Ascending aorta (tissue), 2 donors: ENCODE results near the gene CDC42SE1. TPM values are rescaled to one million over a fixed set of nuclear protein-coding genes. Genes with fewer than 3 reads are reported as not detected.

Source experiments
- DNase-seq, 2 donors: peaks; one replicate each; pipeline ENCODE4 v3.0.0-alpha.2; 2019; ENCODE audit warnings: low spot score in 2 of 2
- H3K27ac ChIP-seq, 2 donors: fragments of 200-600 bp; sonication (generic); one replicate each; pipeline ENCODE4 v1.5.1; 2016 to 2017; ENCODE audit warnings: mild to moderate bottlenecking in 1 of 2
- H3K27me3 ChIP-seq: fragments of 200-600 bp; sonication (generic); one replicate; pipeline ENCODE4 v1.5.1; 2017
- H3K36me3 ChIP-seq, 2 donors: fragments of 200-600 bp; sonication (generic); one replicate each; pipeline ENCODE4 v1.5.1; 2016
- H3K4me1 ChIP-seq, 2 donors: fragments of 200-600 bp; sonication (generic); one replicate each; pipeline ENCODE4 v1.5.1; 2016 to 2017; ENCODE audit warnings: mild to moderate bottlenecking in 1 of 2
- H3K4me3 ChIP-seq, 2 donors: fragments of 200-600 bp; sonication (generic); one replicate each; pipeline ENCODE4 v1.5.1; 2016 to 2017; ENCODE audit warnings: mild to moderate bottlenecking in 1 of 2
- H3K9me3 ChIP-seq, 2 donors: fragments of 200-600 bp; sonication (generic); one replicate each; pipeline ENCODE4 v1.5.1; 2016
- CTCF ChIP-seq, 3 experiments: fragments of 200-600 bp in 2 of 3; fragments of 450-650 bp in 1 of 3; sonication (generic) in 2 of 3; IDR thresholded peaks; one replicate each; pipeline ENCODE4 v1.5.1; 2016 to 2019; ENCODE audit warnings: antibody characterized with exemption in 3 of 3, mild to moderate bottlenecking in 1 of 3, moderate library complexity in 1 of 3
- intact Hi-C: fragments of 100-400 bp; cut with DNase I; formaldehyde crosslinking; loops from one replicate; pipeline ENCODE4 v1.15.1; 2023
- total RNA-seq: library from RNA; depleted of rRNA; stranded (reverse); fragments of >200 nt; gene quantifications from one replicate; pipeline ENCODE4 v1.1.0, GENCODE V29; 2016

CDC42SE1 gene
- total RNA-seq, 1 donor from 2014 or later: 42.4 TPM

GRCh38 chr1:151058692-151059091, 730 bp downstream of the CDC42SE1 start:
- peak overlapping the region; percentile 83 to 93 for H3K4me3 ChIP-seq
- TF ChIP-seq CTCF (IDR thresholded peaks at IDR 0.05): no peak
- H3K27me3 ChIP-seq: no peaks in the 10 kb centered on the region
- H3K27ac ChIP-seq: peak overlapping the region; percentile 96
- intact Hi-C loops: loop anchor here (1.0 to 5.0 kb wide), 4 partner anchors 12 to 181 kb away; partner anchors contain the start of genes ARNT, GABPB2 and PRUNE1
- H3K4me1 ChIP-seq: peaks cover 0 to 37% of the 10 kb centered on the region in 2 donors
- no peak for DNase-seq
- no peaks in the 10 kb centered on the region for H3K9me3 ChIP-seq
- H3K36me3 ChIP-seq: peaks cover 25 to 31% of the 10 kb centered on the region in 2 donors

- Histone ChIP-seq H3K4me1 (peaks cover 0 to 26% of the 10 kb centered on the region in 2 donors), H3K36me3 (peaks cover 45 to 53% of the 10 kb centered on the region in 2 donors), H3K27ac (peak overlapping the region; percentile 71 to 96), H3K9me3 (no peaks in the 10 kb centered on the region), H3K27me3 (no peaks in the 10 kb centered on the region), H3K4me3 (peak overlapping the region in 1 of 2 donors; percentile 15)
- intact Hi-C loops: loop anchor here (5.0 kb wide), 1 partner anchor 179 kb away; the partner anchor contains the start of gene ARNT
- no peak for TF ChIP-seq CTCF (IDR thresholded peaks at IDR 0.05)
- DNase-seq: no peak
Observed at GRCh38 chr1:151056149-151056548, 3.3 kb downstream of the CDC42SE1 start.

- Histone ChIP-seq H3K27me3 (no peaks in the 10 kb centered on the region), H3K9me3 (no peaks in the 10 kb centered on the region), H3K4me3 (no peak overlapping the region), H3K27ac (peak overlapping the region; percentile 71 to 96), H3K4me1 (peaks cover 0 to 24% of the 10 kb centered on the region in 2 donors), H3K36me3 (peaks cover 45 to 53% of the 10 kb centered on the region in 2 donors)
- no peak for TF ChIP-seq CTCF (IDR thresholded peaks at IDR 0.05)
- intact Hi-C loops: loop anchor here (5.0 kb wide), 1 partner anchor 178 kb away; the partner anchor contains the start of gene ARNT
- no peak for DNase-seq
Observed at GRCh38 chr1:151055581-151055980, 3.8 kb downstream of the CDC42SE1 start.

GRCh38 chr1:151054971-151055547, 4.4 kb downstream of the CDC42SE1 start:
- H3K36me3 ChIP-seq: peaks cover 45 to 53% of the 10 kb centered on the region in 2 donors
- intact Hi-C loops: loop anchor here (5.0 kb wide), 1 partner anchor 178 kb away; the partner anchor contains the start of gene ARNT
- H3K27me3 ChIP-seq: no peaks in the 10 kb centered on the region
- no peak for TF ChIP-seq CTCF (IDR thresholded peaks at IDR 0.05)
- H3K4me1 ChIP-seq: peaks cover 0 to 24% of the 10 kb centered on the region in 2 donors
- DNase-seq: no peak
- H3K27ac ChIP-seq: peak overlapping the region; percentile 71 to 96
- no peaks in the 10 kb centered on the region for H3K9me3 ChIP-seq
- H3K4me3 ChIP-seq: no peak overlapping the region

DNA sequence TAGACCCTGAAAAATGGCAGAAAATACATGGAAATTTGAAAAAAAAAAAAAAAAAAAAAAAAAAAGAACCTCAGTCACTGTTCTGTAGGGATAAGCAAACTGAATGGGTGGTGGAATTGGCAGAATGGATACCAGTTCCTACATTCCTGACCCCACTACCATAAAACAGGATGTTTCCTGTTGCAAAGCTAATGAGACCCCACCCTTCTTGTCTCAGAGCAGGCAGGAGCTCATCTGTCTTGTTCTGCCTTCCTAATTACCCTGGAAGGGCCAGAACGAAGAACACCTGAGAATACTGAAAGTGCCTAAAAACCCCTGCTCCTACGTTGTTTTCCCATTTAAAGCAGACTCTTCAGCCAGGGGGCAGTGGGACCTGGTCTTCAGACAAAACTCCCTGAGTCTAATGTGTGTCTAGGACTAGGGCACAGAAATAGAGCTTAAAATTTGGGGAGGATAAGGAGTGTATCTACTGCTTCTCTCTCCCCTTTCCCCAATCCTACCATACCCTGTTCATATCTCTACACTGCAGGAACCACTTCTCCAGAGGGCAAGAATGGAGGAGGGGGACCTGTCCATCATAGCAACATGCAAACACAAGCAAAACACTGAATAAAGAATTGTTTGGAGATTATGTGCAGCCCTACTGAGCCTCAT, 7.9 kb downstream of the CDC42SE1 start:
- H3K4me3 ChIP-seq: no peak overlapping the region
- intact Hi-C loops: no loop called here
- no peak overlapping the region for H3K27ac ChIP-seq
- H3K36me3 ChIP-seq: peaks cover 45 to 49% of the 10 kb centered on the region in 2 donors
- DNase-seq: no peak
- no peak for TF ChIP-seq CTCF (IDR thresholded peaks at IDR 0.05)
- H3K9me3 ChIP-seq: no peaks in the 10 kb centered on the region
- H3K27me3 ChIP-seq: no peaks in the 10 kb centered on the region
- H3K4me1 ChIP-seq: peaks cover 0 to 10% of the 10 kb centered on the region in 2 donors
